HL-60 (cell line): Measurements from ENCODE around the gene MERTK.

Experiments
- DNase-seq, 2 experiments: peaks; one replicate each; pipeline ENCODE4 v3.0.0-alpha.2; 2010 to 2020; ENCODE audit warnings: low read depth in 1 of 2, low spot score in 1 of 2
- H3K27ac ChIP-seq: fragments of 250-450 bp; sonication (Bioruptor Pico); replicated peaks from 2 replicates; pipeline ENCODE4 v1.5.1; 2020; ENCODE audit warnings: mild to moderate bottlenecking, moderate library complexity
- H3K27me3 ChIP-seq: fragments of 250-450 bp; sonication (Bioruptor Pico); 2 replicates; pipeline ENCODE4 v1.5.1; 2021; ENCODE audit warnings: mild to moderate bottlenecking, moderate library complexity; ENCODE audit not compliant: insufficient read depth, poor library complexity, severe bottlenecking
- H3K4me3 ChIP-seq: replicated peaks from 2 replicates; pipeline ENCODE4 v1.5.1; 2011; ENCODE audit warnings: mild to moderate bottlenecking, control low read depth, low read length; ENCODE audit not compliant: insufficient read depth
- GABPA ChIP-seq: IDR thresholded peaks from 2 replicates; pipeline ENCODE4 v1.6.1; 2012; ENCODE audit warnings: low read depth
- POLR2AphosphoS5 ChIP-seq: IDR thresholded peaks from 2 replicates; pipeline ENCODE4 v1.6.1; 2012; ENCODE audit warnings: low read depth
- SPI1 ChIP-seq: IDR thresholded peaks from 2 replicates; pipeline ENCODE4 v1.6.1; 2012; ENCODE audit warnings: low read depth, mild to moderate bottlenecking, borderline replicate concordance
- TF ChIP-seq, protein P1 (sequence below): IDR thresholded peaks from 2 replicates; pipeline ENCODE4 v1.6.1; 2012; ENCODE audit warnings: low read depth; ENCODE audit not compliant: insufficient replicate concordance
- TF ChIP-seq, protein P2 (sequence below): IDR thresholded peaks from one replicate; pipeline ENCODE4 v1.5.1; 2011; ENCODE audit warnings: low read length, control low read depth, inconsistent platforms; ENCODE audit not compliant: insufficient read depth

The MERTK gene

DNA sequence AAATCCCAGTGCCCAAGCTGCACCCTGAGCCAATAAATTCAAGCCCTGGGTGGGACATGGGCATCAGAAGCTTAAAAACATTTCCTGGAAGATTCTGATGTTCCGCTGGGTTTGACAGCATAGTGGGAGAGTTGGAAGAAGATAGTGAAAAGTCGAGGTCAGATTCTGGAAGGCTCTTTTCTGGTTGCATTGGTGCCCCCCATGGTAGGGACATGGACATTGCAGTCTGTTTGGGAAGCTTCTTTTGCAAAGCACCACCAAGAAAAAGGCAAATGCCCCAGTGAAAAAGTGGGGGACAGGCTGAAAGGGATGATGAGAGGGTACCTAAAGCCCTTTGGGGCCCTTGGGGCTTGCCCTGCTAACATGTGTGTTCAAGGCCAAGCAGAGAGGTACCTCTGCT is 21.0 kb downstream of the MERTK start:
- Histone ChIP-seq H3K27ac (no peak overlapping the region), H3K4me3 (no peak overlapping the region), H3K27me3 (no peaks in the 10 kb centered on the region)
- TF ChIP-seq GABPA (no peak), SPI1 (no peak), POLR2AphosphoS5 (no peak)
- TF ChIP-seq, protein P1, sequence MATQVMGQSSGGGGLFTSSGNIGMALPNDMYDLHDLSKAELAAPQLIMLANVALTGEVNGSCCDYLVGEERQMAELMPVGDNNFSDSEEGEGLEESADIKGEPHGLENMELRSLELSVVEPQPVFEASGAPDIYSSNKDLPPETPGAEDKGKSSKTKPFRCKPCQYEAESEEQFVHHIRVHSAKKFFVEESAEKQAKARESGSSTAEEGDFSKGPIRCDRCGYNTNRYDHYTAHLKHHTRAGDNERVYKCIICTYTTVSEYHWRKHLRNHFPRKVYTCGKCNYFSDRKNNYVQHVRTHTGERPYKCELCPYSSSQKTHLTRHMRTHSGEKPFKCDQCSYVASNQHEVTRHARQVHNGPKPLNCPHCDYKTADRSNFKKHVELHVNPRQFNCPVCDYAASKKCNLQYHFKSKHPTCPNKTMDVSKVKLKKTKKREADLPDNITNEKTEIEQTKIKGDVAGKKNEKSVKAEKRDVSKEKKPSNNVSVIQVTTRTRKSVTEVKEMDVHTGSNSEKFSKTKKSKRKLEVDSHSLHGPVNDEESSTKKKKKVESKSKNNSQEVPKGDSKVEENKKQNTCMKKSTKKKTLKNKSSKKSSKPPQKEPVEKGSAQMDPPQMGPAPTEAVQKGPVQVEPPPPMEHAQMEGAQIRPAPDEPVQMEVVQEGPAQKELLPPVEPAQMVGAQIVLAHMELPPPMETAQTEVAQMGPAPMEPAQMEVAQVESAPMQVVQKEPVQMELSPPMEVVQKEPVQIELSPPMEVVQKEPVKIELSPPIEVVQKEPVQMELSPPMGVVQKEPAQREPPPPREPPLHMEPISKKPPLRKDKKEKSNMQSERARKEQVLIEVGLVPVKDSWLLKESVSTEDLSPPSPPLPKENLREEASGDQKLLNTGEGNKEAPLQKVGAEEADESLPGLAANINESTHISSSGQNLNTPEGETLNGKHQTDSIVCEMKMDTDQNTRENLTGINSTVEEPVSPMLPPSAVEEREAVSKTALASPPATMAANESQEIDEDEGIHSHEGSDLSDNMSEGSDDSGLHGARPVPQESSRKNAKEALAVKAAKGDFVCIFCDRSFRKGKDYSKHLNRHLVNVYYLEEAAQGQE: no peak
- TF ChIP-seq, protein P2, sequence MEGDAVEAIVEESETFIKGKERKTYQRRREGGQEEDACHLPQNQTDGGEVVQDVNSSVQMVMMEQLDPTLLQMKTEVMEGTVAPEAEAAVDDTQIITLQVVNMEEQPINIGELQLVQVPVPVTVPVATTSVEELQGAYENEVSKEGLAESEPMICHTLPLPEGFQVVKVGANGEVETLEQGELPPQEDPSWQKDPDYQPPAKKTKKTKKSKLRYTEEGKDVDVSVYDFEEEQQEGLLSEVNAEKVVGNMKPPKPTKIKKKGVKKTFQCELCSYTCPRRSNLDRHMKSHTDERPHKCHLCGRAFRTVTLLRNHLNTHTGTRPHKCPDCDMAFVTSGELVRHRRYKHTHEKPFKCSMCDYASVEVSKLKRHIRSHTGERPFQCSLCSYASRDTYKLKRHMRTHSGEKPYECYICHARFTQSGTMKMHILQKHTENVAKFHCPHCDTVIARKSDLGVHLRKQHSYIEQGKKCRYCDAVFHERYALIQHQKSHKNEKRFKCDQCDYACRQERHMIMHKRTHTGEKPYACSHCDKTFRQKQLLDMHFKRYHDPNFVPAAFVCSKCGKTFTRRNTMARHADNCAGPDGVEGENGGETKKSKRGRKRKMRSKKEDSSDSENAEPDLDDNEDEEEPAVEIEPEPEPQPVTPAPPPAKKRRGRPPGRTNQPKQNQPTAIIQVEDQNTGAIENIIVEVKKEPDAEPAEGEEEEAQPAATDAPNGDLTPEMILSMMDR: no peak
- DNase-seq: no peak

DNA sequence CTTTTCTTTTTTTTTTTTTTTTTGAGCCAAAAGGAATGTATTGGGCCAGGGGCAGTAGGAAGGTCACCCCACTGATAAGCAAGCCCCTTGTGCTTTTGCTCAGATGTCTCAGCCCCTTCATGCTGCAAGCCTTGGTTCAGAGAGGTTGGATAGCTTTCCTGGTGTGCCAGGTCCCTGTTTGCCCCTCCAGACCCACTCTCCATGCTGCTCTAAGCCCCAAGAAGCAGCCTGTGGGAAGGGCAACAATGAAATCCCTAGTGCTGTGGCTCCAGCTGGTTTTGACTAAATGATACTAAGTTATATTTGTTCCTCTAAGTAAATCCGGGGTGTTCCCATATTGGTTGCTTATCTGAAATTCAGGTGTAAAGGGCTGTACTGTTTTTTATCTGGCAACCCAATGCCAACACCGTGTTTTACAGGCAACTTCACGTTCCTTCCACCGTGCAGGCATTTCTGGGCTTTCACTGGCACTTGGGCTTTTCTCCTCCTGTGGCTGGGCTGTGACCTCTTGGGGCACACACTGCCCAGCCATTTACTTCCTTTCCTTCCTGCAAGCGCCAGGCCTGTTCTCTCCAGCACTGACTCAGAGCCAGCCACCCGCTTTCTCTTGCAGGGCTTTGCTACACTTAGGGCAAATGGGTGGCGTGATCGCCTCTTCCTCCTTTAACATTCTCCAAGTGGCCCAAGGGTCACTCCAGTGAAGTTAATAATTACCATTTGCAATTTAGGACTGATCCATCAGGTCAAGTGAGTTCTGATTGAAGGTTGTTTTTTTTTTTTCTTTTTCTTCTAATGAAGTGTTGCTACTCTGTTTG is 21.6 kb downstream of the MERTK start:
- no peaks in the 10 kb centered on the region for H3K27me3 ChIP-seq
- no peak for TF ChIP-seq GABPA
- TF ChIP-seq POLR2AphosphoS5: no peak
- TF ChIP-seq SPI1: no peak
- TF ChIP-seq, protein P2: no peak
- TF ChIP-seq, protein P1: no peak
- H3K27ac ChIP-seq: no peak overlapping the region
- H3K4me3 ChIP-seq: no peak overlapping the region
- no peak for DNase-seq

DNA sequence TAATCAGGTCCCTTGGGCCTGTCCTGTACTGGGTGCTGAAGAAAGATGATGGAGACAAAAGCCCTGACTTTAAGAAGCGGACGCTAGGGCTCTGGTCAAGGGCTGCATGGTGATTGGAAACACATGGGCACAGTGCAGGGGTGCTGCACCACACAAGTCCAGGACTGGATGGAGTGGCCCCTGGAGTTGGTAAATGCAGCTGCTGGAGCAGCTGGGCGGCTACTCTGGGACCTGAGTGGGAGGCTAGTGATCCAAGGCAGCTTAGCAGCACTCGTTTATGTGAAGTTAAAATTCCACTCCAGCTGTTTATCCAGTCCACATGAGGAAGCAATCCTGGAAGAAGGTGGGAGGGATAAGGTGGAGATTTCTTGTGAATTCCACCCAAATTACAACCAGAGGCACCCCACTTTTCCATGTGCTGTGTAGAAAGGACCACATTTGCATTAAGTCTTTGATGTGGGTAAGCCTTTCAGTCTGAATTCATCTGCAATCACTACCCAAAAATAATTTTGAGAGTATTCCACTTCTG is 24.9 kb downstream of the MERTK start:
- Histone ChIP-seq H3K4me3 (no peak overlapping the region), H3K27me3 (no peaks in the 10 kb centered on the region), H3K27ac (no peak overlapping the region)
- TF ChIP-seq, protein P2: no peak
- TF ChIP-seq SPI1 (no peak), GABPA (no peak), POLR2AphosphoS5 (no peak)
- TF ChIP-seq, protein P1: no peak
- DNase-seq: no peak
